ENCODE results near the gene PLA2G4A.

GRCh38 chr1:186813420-186813819 lies 15.3 kb upstream of the PLA2G4A start:
- TF ChIP-seq POLR2A (IDR thresholded peaks at IDR 0.05; ENCODE audit: low read length) (no peak), GATA1 (IDR thresholded peaks at IDR 0.05; ENCODE audit: low read depth, low read length) (no peak)

Measured in erythroblast (primary cell).